AG09309 (cell line): ENCODE measurements around the gene ZNF576.

Experiments
- DNase-seq: peaks from one replicate; pipeline ENCODE4 v3.0.0-alpha.2; 2010; ENCODE audit warnings: low read depth
- H3K4me3 ChIP-seq: 2 replicates; pipeline ENCODE4 v1.5.1; 2011; ENCODE audit warnings: mild to moderate bottlenecking, low read depth, low read length, moderate library complexity; ENCODE audit not compliant: control insufficient read depth
- CTCF ChIP-seq: IDR thresholded peaks from 2 replicates; pipeline ENCODE4 v1.5.1; 2011; ENCODE audit warnings: mild to moderate bottlenecking, low read depth, low read length, inconsistent platforms; ENCODE audit not compliant: insufficient read depth, control insufficient read depth; ENCODE audit errors: missing control alignments

The ZNF576 gene

GRCh38 chr19:43562698-43563241 is 33.6 kb upstream of the ZNF576 start:
- no peak overlapping the region for H3K4me3 ChIP-seq
- no peak for TF ChIP-seq CTCF

GRCh38 chr19:43563816-43564457 is 32.5 kb upstream of the ZNF576 start:
- H3K4me3 ChIP-seq: no peak overlapping the region
- DNase-seq: no peak
- no peak for TF ChIP-seq CTCF

More at GRCh38 chr19:43562698-43563241, 33.6 kb upstream of the ZNF576 start:
- DNase-seq: peak; percentile 92

GRCh38 chr19:43564800-43565199 is 31.6 kb upstream of the ZNF576 start:
- DNase-seq: no peak
- H3K4me3 ChIP-seq: no peak overlapping the region
- no peak for TF ChIP-seq CTCF

- no peak overlapping the region for H3K4me3 ChIP-seq
- no peak for DNase-seq
- no peak for TF ChIP-seq CTCF
Observed at GRCh38 chr19:43569657-43570056, 26.7 kb upstream of the ZNF576 start.

- TF ChIP-seq CTCF: no peak
- H3K4me3 ChIP-seq: no peak overlapping the region
- DNase-seq: no peak
Observed at GRCh38 chr19:43570174-43570791, 26.1 kb upstream of the ZNF576 start.

- no peak for DNase-seq
- H3K4me3 ChIP-seq: no peak overlapping the region
- TF ChIP-seq CTCF: no peak
Observed at GRCh38 chr19:43572171-43572588, 24.2 kb upstream of the ZNF576 start.
